Measurements from ENCODE around the gene USH2A. TPM values are rescaled to one million over a fixed set of nuclear protein-coding genes. Genes with fewer than 3 reads are reported as not detected.

USH2A gene
- total RNA-seq, 4 donors from 2014 or later, result 0.03 to 0.25 TPM; not detected in 2

- no peak for TF ChIP-seq POLR2A (IDR thresholded peaks at IDR 0.05)
- no peak for TF ChIP-seq CTCF (IDR thresholded peaks at IDR 0.05)
- DNase-seq (ENCODE audit: low spot score in 2 of 2), result no peak
- H3K4me3 ChIP-seq (ENCODE audit: low read depth, poor library complexity, severe bottlenecking), result no peak overlapping the region
- WGBS, 2 donors, result 65 to 73% methylated on average over 4 of the region's 4 CpGs
- intact Hi-C loops (cut with DNase I; ENCODE audit: low total_unique reads), result no loop called here
Observed at GRCh38 chr1:215749414-215749813, 673.8 kb downstream of the USH2A start.

GRCh38 chr1:215748431-215748830 is 674.8 kb downstream of the USH2A start:
- no peak for DNase-seq (ENCODE audit: low spot score in 2 of 2)
- intact Hi-C loops (cut with DNase I; ENCODE audit: low total_unique reads), result no loop called here
- 69 to 70% methylated on average over 1 of the region's 1 CpG for WGBS, 2 donors
- no peak overlapping the region for H3K4me3 ChIP-seq (ENCODE audit: low read depth, poor library complexity, severe bottlenecking)
- no peak for TF ChIP-seq POLR2A (IDR thresholded peaks at IDR 0.05)
- TF ChIP-seq CTCF (IDR thresholded peaks at IDR 0.05), result no peak

DNA sequence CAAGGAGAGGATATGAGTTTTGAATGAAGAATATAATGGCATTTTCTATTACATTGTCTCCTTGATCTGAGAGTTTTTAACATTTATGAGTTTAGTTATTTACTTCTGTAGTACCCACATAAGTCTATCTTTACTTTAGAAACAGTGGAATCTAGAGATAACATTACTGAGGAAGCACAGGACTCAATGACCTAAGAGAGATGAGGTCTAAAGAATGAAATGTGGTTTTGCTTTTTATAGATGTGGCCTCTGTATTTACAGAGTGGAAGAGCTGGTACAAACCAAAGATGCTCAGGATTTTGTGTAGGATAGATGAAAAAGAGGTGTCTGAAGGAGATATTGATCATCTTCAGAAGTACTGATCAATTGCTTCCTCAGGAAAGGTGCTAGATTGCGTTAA is 678.8 kb downstream of the USH2A start:
- intact Hi-C loops (cut with DNase I; ENCODE audit: low total_unique reads), result no loop called here
- DNase-seq (ENCODE audit: low spot score in 2 of 2), result no peak
- TF ChIP-seq CTCF (IDR thresholded peaks at IDR 0.05) (no peak), POLR2A (IDR thresholded peaks at IDR 0.05) (no peak)
- no peak overlapping the region for H3K4me3 ChIP-seq (ENCODE audit: low read depth, poor library complexity, severe bottlenecking)
- 82 to 86% methylated on average over 1 of the region's 1 CpG for WGBS, 2 donors

DNA sequence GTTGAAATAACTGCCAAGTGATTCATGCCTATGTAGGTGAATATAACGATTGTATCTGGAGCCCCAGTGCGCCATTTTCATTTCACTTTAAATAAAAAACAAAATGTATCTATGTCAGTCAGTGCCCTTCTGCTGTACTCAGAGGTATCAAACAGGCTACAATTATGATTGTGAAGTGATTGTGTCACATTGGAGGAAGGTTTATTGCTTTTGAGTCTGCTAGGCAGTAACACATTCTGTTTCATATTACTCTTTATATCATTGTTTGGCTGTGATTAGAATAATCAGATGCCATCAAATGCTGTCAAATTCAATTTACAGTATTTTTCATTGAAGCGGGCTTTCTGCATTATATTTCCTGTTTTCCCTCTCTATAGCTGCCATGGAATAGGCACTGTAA is 684.2 kb downstream of the USH2A start:
- intact Hi-C loops (cut with DNase I; ENCODE audit: low total_unique reads), result no loop called here
- WGBS, 2 donors, result 90 to 94% methylated on average over 3 of the region's 3 CpGs
- H3K4me3 ChIP-seq (ENCODE audit: low read depth, poor library complexity, severe bottlenecking), result no peak overlapping the region
- DNase-seq (ENCODE audit: low spot score in 2 of 2), result no peak
- no peak for TF ChIP-seq POLR2A (IDR thresholded peaks at IDR 0.05)

- TF ChIP-seq CTCF (IDR thresholded peaks at IDR 0.05) (no peak), POLR2A (IDR thresholded peaks at IDR 0.05) (no peak)
- H3K4me3 ChIP-seq (ENCODE audit: low read depth, poor library complexity, severe bottlenecking), result no peak overlapping the region
- no peak for DNase-seq (ENCODE audit: low spot score in 2 of 2)
- intact Hi-C loops (cut with DNase I; ENCODE audit: low total_unique reads), result no loop called here
Observed at GRCh38 chr1:215731699-215732098, 691.5 kb downstream of the USH2A start.

DNA sequence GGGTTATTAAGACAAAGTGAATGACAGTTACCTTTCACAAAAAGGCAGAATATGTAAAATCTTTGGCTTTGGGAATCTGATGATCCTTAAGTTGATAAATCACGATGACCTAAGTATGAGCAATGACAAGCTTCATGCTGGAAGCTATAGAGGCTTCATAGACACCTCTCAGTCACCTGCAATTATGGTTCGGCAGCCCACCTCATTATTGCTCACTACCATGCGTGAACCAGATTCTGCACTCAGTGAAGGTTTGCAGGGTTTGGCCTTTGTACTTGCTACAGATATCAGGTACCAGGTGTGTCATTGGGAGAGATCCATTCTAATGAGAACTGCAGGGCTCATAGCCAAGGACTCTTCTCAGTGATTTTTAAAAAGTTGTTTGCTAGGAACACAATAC is 692.6 kb downstream of the USH2A start:
- DNase-seq (ENCODE audit: low spot score in 2 of 2), result no peak
- intact Hi-C loops (cut with DNase I; ENCODE audit: low total_unique reads), result no loop called here
- WGBS, 2 donors, result 74 to 79% methylated on average over 3 of the region's 3 CpGs
- TF ChIP-seq POLR2A (IDR thresholded peaks at IDR 0.05) (no peak), CTCF (IDR thresholded peaks at IDR 0.05) (no peak)
- no peak overlapping the region for H3K4me3 ChIP-seq (ENCODE audit: low read depth, poor library complexity, severe bottlenecking)

All from lower leg skin (tissue), 4 donors.